ENCODE data around the gene MAGEF1. TPM values are rescaled to one million over a fixed set of nuclear protein-coding genes. Genes with fewer than 3 reads are reported as not detected.

MAGEF1 gene
- total RNA-seq, 2 experiments from 2014 or later: 21.2 to 24.5 TPM

DNA sequence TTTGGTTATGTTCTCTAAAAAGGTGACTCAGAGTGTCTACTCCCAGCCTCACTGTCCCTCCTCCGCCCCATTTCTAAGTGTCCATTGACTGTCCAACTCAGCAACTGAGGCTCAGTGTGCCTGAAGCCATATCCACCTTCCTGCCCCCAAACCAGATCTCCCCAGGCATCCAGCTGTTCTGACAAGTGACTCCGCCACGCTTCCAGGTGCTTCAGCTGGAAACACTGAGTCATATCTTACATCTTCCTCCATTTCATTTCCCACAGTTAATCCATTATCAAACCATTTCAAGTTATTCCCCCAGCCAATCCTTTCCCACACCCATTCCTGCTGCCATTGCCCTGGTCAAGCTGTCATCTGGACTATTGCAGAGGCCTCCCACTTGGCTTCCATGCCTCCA lies 17.1 kb downstream of the MAGEF1 start:
- CTCF ChIA-PET: no interaction called here

DNA sequence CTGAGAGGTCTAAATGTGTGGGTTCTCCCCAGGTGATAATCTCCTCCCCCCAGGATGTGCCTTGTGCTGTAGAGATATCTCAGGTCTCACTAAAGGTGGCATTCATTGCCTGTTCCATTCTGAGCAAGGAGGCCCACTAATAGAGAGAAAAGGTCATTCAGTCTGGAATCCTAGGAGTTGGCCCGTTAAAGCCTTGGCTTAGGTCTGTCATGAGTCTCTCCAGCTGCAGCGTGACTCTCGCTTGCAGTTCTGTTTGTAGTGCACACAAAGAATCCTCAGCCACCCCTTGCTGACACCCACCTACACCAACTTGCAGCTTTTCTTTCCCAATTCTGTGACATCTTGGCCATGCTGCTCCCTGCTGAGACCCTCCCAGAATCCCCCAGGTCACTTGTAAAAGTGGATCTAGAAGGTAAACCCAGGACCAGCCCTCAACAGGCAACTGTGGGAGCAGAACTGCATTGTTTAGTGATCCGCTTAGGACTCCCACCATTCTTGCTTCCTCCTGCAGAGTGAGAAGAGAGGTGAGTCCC lies 17.7 kb downstream of the MAGEF1 start:
- CTCF ChIA-PET: no interaction called here
- POLR2A ChIA-PET: no interaction called here

More for the DNA sequence above, 17.1 kb downstream of the MAGEF1 start:
- POLR2A ChIA-PET: no interaction called here

DNA sequence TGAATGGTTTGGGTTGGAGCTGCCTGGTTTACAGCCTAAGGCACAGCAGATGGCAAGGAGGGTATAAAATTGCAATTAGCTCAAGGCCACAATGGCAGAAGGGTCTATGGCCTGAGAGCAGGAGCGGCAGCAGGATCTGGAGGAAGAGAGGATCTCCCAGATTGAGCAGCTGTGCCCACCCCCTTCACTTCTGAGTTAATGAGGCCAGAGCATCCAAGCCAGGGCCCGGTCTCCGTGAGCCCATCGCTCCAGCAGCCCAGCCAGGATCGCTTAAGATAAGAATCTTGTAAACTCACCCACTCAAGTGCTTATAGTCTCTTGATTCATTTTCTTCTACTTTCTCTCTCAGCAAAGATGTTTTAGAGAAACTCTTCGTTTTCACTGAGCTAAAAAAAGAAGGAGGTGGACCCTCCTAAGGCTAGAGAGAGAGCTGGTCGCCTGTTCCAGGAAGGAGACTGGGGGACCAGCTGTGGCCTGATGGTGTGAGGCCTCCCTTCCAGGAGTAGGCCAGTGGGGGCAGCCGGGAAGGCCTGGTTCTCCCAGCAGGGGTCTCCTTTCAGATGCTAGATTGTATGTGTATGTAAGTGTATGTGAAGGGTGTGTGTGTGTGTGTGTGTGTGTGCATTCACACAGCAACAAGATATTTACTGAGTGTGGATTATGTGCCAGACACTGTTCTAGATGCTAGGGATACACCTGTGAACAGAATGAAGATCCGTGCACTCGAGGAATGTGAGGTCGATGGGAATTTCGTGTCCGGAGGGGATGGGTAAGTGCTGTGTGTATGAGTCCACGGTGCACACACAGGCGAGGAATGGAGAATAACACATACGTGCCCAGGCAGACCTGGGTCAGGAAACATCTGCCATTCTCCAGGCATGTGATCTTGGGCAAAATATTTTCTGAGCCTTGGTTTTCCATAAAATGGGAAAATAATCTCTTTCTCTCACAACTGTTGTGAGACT lies 18.6 kb downstream of the MAGEF1 start:
- ChIA-PET POLR2A (no interaction called here), CTCF (no interaction called here)

DNA sequence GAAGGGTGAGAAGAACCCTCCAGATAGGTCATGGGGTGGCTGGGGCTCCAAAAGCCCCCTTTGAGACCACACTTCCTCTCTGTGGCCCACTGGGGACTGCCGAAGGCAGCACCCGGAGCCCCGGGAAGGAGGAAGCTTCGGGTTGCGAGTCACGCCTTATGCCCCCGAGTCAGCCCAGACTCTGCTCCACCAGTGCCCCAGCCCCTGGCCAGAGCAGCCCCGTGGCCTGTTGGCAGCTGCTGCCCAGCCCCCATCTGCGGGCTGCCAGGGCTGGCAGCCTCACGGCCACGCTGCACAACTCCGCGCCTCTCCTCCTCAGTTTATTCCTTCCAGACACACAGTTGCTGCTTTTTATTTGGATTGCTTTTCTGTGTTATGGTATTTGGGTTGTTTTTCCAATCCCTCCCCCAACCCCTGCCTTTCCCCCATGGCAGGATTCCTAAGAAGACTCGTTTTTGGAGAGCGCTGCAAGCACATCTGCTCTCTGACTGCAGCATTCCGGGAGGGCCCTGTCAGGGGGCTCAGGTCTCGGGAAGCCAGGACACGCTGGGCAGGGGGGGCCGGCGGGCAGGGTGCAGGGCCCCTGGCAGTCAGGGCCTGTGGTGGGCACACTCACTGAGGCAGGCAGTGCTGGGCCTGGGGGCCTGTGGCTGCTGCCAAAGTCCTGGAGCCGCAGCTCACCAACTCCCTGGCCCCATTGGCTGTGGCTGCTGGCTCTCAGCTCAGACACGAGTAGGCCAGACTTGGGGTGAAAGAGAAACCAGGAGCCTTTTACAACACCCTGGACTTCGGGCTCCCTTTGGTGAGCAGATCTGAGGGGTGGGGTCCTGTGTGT lies 20.2 kb downstream of the MAGEF1 start:
- POLR2A ChIA-PET: no interaction called here
- CTCF ChIA-PET: no interaction called here

DNA sequence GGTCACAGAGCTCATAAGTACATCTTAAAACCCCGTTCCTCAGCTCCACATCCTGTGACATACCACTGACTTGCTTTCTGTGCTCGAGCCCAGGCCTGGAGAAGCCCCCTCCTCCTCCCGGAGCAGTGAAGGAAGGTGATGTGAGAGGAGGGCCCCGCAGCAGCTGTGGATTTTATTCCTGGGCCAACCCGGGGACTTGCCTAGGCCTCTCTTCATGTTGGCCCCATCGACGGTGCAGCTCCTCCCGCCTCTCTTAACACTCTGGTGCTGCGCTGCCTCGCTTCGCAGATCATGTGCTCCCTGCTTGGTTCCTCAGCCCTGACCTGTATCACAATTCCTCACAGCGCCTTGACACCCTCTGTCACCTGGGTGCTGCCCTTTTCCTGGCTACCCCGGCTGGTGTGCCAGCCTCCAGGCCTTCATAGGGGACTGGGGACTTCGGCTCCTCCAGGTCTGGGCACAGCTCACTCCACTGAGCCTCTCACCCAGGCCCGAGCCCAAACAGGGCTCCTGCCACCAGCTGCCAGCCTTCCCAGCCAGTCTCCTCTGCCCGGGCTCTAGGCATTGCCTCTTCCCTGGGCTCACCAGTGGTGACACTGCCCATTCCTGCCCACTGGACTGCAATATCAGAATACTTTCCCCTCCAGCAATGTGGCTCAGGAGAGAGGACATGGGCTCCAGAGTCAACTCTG lies 21.5 kb downstream of the MAGEF1 start:
- CTCF ChIA-PET: no interaction called here
- POLR2A ChIA-PET: no interaction called here

DNA sequence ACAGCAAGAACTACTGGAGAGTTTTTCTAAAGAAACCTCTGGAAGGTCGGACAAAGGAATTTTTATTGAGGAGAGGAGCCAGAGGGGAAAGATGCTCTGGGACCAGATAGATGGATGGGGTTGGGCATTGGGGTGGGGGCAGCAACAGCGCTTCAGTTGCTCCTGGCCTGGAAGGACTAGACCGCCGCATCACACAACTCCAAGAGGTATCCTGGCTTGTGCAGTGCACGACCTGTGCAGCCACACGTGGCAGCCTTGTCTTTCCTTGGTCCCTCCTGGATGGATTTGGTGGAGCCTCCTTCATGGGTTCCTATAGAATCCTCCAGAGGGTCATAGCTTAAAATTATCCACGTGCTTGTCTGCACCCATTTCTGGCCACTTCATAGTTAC lies 23.0 kb downstream of the MAGEF1 start:
- CTCF ChIA-PET: no interaction called here
- POLR2A ChIA-PET: no interaction called here

DNA sequence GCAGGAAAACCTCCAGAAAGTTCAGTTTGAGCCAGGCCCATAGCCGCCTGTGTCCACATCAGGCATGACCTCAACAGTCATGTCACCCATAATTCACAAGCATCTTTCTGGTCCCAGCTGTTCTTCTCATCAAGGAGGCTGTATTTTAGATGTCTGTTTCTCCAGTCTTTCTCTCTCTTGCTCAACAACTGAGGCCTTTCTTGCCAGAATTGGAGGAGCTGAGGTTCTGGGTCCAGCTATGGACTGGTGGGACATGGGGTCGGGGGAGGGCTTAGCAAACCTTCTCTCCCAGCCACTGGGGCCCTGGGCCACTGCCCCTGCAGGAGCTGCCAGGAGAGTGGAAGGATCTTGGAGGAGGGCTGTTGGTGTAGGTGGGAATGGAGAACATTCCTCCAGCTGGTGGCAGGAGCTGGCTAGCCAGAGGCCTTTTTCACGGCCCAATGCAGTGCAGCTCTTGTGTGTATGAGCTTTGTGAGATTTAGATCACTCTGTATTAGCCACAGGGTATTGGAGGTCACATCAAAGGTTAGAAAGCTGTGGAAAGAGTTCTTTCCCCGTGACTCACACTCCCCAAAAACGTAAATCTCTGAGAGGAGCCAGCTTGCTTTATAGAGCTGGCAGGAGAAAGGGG lies 23.5 kb downstream of the MAGEF1 start:
- ChIA-PET CTCF (no interaction called here), POLR2A (no interaction called here)

DNA sequence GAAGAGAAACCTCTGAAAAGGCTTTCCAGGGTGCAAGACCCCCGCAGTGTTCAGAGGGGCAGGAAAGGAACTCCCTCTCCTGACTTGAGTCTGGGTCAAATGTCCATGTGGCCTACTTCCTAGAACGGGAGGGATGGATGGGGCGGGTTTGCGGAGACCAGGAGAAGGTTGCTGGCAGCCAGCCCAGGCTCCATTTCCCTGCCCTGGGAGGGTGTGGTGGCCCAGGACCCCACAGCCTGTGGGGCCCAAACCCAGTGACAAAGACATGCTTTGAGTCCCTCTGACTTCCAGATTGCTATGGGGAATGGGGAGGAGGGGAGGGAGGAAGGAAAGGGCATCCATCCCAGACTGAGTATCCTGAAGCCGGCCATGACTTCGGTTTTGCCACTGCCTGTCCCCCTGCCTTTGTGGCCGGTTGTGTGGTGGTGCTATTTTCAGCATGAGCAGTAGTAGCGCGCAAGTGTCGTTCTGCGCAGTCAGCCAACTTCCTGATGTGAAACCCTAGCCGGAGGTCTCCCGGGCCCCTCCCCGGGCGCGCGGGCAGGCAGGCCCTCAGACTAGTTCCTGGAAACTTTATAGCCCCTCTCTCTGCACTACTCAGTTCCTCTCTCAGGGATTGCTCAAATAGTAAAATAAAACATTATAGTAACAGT lies 24.4 kb downstream of the MAGEF1 start:
- ChIA-PET POLR2A (no interaction called here), CTCF (no interaction called here)

DNA sequence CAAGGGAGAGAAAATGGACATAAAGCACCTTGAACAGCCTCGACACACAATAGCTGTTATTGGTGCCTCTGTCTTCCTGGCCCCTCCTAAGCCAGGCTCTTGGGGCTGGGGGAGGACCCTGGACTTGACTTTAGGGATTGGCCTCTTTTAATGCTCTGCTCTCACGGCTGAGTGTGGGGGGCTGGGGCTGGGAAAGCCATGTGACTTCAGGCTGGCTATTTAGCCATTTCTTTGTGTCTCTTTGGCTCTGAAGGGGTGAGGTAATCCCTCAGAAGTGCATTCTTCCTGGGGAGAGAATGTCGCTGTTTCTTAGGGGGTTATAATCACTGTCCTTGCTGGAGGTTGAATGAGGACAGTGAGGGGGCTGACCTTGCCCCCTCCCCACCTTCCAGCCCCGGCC lies 26.2 kb downstream of the MAGEF1 start:
- POLR2A ChIA-PET: no interaction called here
- CTCF ChIA-PET: no interaction called here

DNA sequence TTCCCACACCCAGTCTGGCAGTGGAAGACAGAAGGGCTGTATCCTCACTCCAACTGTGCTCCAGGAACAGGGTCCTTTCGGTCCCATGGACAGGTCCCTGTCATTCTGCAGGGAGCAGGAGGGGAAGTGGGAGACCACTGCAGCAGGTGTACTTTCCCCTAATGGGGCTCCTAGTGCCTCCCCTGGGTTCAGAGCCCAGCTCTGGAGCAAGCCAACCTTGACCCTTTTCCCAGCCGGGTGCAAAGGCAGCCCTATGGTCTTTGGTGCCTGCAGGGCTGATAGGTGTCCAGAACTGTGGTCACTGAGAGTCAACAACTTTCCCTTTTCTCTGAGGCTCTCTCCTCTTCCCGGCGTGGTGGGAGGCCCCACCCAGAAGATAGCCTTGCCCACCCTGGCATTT lies 26.8 kb downstream of the MAGEF1 start:
- ChIA-PET POLR2A (no interaction called here), CTCF (no interaction called here)

DNA sequence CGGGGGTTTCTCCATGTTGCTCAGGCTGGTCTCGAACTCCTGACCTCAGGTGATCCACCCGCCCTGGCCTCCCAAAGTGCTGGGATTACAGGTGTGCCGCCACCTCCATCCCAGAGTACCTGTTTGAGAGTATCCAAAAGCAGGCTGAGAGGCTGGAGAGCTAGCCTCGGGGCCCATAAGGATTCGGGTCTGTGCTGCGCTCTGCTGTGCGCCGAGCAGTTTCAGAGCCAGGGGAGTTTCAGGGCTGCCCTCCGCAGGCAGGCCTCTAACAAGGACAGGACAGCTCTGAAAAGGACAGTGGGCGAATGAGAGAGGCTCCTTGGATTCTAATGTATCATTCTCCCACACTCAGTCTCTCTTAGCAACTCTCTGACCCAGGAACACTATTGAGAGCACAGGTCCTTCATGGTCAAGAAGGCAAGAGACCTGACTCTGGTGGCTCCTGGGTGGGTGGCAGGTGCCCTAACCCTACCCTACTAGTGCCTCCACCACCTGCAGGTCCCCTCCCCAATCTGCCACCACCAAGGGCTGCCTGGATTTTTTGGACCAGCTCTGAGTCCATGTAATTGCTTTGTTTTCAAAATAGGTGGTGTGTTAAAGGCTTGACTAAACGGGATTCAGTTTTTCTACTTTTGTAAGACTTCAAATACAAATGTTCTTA lies 27.8 kb downstream of the MAGEF1 start:
- ChIA-PET POLR2A (no interaction called here), CTCF (no interaction called here)

DNA sequence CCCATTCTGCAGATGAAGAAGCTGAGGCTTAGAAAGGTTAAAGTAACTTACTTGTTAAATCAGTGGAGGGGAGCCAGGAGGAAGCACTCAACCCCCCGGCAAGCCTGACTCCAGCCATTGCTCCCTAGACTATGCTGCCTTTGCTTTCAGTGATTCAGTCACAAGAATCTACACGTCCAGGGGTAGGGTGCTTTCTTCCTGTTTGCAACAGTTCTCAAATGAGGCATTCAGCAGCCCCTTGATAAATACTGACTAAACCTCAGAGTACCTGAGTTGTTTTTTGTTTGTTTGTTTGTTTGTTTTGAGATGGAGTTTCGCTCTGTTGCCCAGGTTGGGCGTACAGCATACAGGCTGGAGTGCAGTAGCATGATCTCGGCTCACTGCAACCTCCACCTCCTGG lies 28.6 kb downstream of the MAGEF1 start:
- ChIA-PET POLR2A (no interaction called here), CTCF (no interaction called here)

DNA sequence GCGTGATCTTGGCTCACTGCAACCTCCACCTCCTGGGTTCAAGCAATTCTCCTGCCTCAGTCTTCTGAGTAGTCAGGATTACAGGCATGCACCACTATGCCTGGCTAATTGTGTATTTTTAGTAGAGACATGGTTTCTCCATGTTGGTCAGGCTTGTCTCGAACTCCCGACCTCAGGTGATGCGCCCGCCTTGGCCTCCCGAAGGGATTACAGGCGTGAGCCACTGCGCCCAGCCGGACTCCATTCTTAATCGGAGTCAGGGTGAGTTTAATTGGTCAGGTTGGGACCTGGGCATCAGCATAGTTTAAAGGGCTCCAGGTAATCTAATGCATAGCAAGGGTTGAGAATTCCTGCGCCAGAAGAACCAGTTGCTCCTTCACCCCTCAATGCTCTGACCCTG lies 29.2 kb downstream of the MAGEF1 start:
- CTCF ChIA-PET: no interaction called here
- POLR2A ChIA-PET: no interaction called here

DNA sequence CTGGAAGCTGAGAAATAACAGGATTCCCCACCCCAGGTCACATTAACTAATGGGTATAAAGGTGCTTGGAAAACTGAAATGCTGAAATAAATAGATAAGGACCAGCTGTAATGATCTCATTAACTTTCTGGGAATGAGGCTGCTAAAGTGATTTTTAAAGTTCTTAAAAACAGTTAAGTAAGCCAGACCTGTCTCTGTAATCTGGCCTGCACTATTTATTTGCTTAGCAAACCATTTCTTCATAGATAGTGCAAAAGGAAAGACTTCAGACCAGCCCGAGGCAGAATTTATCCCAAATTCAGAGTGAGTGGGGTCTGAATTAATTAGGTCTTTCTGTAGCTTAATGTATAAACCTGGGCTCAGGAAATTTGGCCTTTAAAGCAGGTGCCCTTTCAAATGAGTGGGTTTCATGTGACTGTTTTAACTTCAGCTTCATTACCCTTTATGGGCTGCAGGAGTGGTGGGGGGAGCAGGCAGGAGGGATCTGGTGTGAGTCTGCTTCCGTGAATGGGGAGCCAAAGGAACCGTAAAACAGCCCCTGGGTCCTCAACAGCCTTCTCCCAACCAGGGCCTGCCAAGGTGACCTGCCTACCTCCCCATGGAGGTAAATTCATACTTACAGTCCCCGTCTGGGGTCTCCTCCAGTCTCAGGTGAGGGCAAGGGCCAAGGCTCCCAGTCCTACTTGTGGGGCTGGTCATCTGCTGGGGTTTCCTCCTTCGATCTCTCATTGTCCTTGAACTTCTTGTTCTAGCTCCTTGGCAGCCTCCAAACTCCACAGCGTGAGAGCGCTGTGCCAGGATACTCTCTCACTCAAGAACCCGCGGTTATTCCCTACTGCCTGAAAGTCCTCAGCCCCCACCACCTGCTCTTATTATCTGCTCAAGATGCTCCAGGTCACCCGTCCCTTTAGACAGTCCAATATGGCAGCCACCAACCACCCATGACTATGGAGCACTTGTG lies 31.2 kb downstream of the MAGEF1 start:
- POLR2A ChIA-PET: no interaction called here
- CTCF ChIA-PET: no interaction called here

DNA sequence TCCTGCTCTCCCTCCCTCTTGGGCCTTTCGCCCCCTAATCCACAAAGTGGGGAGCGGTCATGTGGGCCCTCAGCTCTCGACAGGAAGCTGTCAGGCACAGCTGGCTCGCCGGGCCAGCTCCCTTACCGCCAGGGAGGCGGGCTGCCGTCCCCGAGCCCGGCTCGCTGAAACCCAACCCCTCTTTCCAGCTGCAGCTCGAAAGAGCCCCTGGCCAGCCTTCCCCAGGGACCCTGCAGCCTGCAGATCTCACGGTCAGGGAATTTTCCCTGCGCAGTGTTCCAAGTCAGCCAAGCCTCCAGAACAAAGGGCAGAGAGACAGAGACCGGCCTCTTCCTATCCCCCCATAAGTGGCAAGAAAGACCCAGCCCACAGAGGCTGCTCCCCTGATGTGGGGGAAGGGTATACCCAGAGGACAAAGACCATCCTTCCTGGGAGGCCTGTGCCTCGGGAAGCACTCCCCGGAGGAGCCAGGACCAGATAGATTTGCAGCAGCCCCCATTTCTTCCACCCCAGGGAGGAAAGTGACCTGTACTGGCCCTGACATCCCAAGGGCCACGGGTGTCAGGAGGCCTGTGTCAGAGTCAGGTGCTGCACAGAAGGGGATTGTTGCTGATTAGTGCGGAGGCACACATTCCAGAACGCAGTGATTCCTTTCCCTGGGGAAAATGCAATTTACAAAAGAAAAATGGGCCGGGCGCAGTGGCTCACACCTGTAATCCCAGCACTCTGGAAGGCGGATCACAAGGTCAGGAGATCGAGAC lies 32.6 kb downstream of the MAGEF1 start:
- POLR2A ChIA-PET: interaction anchor here (0.6 kb wide), 1 partner anchor 95 kb away, joined by 8 read pairs; no protein-coding TSS in a partner anchor
- CTCF ChIA-PET: no interaction called here

DNA sequence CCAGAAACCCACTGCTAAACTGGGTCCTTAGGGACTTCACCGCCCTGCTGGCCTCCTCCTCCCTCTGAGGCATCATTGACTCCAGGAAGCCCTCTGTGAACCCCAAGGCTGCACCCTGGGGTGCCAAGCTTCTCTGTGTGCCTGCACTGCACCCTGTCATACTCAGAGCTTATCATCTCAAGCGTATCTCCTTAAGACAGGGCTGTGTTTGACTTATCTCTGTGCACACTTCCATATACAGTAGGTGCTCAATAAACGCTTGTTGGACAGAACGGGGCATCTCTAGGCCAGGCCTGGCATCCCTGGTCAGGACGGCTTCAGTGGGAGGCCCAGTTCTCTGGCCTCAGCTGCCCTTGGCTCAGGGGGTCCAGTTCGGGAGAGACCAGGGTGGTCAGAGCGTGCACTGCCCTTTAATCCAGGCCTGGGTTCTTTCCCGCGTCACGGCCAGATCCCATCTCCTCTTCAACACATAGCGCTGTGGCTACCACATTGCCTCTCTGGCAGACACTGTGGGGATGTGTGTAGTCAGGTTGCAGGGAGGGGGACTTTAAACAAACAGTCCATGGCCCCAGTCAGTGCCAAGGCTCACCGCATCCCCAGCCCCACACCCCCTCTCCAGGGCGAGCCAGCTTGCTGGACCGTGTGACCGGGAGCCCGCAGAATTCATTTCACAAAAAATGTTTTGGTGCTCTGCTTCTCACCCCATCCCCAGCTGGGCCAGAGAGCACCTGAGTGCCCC lies 33.4 kb downstream of the MAGEF1 start:
- CTCF ChIA-PET: no interaction called here
- POLR2A ChIA-PET: no interaction called here
